ENCODE data around the gene PSMC5.
"Not testable (repeated sequence)": the region's sequence is repeated elsewhere in the genome, so short reads cannot be mapped to it uniquely, and the experiment has no call there.

The PSMC5 gene

GRCh38 chr17:63874061-63874626 lies 46.9 kb downstream of the PSMC5 start:
- DNase-seq, result not testable (repeated sequence)

GRCh38 chr17:63874693-63875092 lies 47.5 kb downstream of the PSMC5 start:
- DNase-seq, result not testable (repeated sequence)

GRCh38 chr17:63878413-63878812 lies 51.2 kb downstream of the PSMC5 start:
- DNase-seq, result not testable (repeated sequence)

DNA sequence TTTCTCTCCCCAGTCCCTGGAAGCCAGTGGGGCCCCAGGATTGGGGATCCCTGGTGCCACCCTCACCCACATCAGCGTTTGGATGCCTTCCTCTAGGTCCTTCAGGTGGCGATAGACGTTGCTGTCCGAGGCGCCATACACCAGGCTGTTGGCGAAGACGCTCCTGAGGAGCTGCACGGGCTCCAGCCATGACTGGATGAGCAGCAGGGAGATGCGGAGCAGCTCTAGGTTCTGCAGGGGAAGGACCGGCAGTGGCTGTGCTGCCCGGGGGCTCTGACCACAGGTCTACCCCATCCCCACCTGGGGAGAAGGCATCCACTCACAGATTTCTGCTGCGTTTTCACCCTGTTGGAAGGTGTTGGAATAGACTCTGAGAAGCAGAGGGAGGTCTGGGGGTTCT lies 53.5 kb downstream of the PSMC5 start:
- DNase-seq, result no peak

DNA sequence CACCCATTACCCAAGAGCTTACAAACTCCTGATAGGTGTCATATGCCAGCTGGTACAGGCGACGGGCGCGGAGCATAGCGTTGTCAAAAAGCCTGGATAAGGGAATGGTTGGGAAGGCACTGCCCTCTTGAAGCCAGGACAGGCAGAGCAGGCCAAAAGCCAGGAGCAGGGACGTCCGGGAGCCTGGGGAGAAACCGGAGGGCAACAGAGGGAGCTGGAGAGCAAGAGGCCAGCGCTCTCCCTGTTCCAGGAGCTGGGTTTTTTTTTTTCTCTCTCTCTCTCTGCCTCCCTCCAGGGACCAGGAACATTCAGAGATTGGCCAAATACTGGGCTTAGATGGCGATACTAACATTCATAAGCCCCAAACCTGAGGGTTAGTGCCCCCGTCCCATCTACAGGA lies 54.1 kb downstream of the PSMC5 start:
- DNase-seq, result not testable (repeated sequence)

Data from fibroblast of upper back skin (primary cell).